Raji (cell line): ENCODE results near the gene SLC12A4.

Experiments used
- POLR2A ChIP-seq: IDR thresholded peaks from 2 replicates; pipeline ENCODE4 v1.6.1; 2011; ENCODE audit warnings: low read depth, low read length, control low read depth; ENCODE audit not compliant: insufficient read depth

Gene SLC12A4

DNA sequence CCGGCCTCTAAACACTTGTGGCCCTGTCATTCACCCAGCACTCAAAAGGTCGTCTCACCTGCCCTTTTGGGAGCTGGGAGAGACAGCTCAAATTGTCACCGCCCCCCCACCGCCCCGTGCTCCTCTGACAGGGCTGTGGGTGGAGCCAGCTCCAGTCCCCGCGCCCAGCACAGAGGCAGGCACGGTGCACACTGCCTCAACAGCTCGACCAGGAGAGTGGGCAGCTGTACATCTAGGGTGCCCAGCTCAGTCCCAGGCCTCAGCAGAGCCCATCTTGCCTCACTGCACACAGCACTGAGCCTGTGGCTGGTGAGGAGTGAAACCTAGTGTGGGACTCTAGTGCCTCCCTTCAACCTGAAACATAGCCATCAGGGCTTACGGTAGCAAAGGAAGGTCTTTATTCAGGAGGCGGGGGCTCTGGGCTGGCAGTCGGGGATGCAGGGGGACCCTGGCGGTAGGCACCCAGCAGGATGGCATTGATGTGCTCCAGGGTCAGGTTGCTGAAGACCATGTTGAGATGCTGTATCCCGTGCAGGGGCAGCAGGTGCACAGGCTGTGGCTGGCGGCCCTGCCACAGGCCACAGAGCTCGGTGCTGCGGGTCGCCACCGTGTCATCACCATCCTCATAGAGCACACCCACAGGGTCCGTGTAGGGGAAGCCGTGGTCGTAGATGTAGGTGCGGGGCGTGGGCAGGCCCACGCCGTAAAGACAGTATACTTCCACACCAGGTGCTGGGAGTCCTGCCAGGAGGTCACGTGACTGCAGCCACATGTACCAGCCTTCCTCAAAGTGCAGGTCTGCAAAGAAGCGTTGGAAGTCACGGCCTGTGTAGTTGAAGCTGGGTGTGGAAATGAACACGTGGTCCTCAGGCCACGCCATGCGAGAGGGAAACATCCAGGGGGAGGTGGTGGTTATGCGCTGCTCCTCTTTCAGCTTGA is 28.7 kb downstream of the SLC12A4 start:
- TF ChIP-seq POLR2A, result 0 out of 2 replicates have a peak, but pooled peaks have one; percentile 5

GRCh38 chr16:67936880-67937605 is 31.4 kb downstream of the SLC12A4 start:
- TF ChIP-seq POLR2A, result peak; percentile 15; the same call in 1 of the 2 replicates

GRCh38 chr16:67936124-67936879 is 32.1 kb downstream of the SLC12A4 start, which contains the start of gene PSMB10:
PSMB10 (minus strand) TSS chr16:67936850; CDS start chr16:67936749, 101 bp downstream.
- TF ChIP-seq POLR2A, result peak; percentile 71

DNA sequence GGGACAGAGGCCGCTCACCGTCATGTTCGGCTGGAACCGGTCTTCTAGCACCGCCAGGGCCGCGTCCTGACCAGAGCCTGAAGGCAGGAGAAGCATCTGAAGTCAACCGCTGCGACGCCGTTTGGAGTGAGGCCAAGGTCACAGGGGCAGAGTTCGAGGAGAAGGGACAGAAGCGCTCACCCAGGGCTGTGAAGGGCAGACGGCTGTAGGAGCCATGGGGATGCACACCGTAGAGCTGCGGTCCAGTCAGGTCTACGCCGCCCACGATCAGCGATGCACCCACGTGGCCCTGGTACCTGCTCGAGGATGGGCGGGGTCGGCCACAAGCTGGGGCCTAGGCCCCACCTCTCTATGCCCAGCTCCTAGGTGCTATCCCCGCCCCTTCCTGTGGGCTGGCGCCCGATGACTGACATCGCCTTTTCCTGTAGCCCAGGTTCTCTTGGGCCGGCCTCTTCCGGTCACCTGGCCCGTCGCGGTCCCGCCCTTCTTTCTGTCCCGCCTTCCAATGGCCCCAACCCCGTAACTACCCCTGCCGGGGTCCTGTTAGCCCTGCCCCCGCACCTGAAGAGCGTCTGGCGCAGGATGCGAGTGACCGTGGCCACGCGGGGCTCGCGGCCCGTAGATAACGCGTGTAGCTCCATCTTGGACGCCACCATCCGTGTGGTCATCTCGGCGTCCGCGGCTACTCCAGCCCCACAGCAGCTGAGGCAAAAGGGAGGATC is 32.9 kb downstream of the SLC12A4 start:
- peak; percentile 92 for TF ChIP-seq POLR2A

- TF ChIP-seq POLR2A, result no peak
These were observed 33.4 kb downstream of the SLC12A4 start for GRCh38 chr16:67935101-67935401.

- TF ChIP-seq POLR2A, result no peak
These were observed 33.9 kb downstream of the SLC12A4 start for GRCh38 chr16:67934306-67935100.

DNA sequence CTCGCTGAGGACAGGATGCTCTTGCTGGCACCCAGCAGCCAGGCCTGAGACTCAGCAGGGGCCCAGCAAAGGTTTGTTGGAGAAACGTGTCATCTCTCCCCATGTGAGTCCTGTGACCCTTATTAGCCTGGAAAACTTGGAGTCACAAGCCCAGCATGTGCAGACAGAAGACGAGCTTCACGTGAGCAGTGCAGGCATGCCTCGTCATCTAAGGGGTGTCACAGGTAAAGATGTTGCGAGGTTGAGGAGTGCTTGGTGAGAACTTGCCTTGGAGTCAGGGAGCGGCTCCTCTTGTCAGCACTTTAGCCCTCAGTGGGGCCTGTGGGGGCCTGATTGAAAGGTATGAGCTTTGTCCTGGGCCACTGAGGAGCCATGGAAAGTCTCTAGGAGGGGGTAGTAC is 34.6 kb downstream of the SLC12A4 start:
- TF ChIP-seq POLR2A, result no peak

DNA sequence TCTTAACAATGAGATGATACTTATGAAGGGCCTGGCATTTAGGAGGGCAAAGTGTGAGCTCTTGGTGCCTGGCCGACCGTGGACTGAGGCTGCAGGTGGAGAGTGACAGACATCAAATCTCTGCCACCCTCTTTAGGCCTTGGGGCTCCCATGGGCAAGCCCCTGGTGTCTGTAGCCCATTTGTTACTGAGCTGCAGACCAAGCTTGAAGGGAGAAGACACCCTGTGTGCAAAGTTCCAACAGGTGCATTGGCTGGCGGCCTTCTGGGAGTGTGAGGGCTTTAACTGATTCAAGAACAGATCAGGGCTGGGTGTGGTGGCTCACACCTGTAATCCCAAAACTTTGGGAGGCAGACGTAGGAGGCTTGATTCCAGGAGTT is 36.0 kb downstream of the SLC12A4 start:
- no peak for TF ChIP-seq POLR2A

DNA sequence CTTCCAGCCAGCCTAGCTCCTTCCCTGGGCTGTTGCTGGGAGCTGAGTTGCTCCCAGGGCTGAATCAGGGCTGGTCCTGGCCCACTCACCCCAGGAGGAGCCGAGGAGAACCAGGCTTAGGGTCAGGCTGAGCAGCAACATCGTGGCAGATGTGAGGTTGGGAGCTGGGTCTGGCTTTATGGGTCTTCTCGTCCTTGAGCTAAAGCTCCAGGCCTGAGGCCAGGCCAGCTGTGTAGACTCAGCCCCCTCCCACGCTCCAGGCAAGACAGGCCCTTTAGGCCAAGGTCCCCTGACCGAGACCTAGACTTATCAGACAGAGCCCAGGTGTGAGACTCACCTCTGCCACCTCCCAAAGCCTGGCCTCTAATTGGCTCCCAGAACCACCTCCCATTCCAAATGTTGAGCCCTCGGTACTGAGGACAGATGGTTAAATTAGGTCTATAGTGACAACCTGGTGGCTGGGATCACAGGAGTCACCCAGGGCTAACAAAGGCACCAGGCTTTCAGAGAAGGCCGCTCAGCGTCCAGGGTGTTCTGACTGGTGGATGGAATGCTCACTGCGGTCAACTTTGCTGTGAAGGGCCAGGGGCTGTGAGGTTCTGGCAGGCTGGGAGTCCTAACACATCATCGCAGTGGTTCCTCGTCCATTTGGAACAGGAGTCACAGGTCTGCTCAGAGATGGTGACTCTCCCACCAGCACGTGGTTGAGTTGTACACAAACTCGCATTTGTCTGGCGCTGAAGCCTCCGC is 36.5 kb downstream of the SLC12A4 start, which contains the start of gene CTRL:
Gene CTRL (minus strand): TSS at position 151 of the 750 bp plus-strand sequence. CDS start 10 bp downstream, at position 141.
- TF ChIP-seq POLR2A, result peak; percentile 31; the same call in 1 of the 2 replicates

DNA sequence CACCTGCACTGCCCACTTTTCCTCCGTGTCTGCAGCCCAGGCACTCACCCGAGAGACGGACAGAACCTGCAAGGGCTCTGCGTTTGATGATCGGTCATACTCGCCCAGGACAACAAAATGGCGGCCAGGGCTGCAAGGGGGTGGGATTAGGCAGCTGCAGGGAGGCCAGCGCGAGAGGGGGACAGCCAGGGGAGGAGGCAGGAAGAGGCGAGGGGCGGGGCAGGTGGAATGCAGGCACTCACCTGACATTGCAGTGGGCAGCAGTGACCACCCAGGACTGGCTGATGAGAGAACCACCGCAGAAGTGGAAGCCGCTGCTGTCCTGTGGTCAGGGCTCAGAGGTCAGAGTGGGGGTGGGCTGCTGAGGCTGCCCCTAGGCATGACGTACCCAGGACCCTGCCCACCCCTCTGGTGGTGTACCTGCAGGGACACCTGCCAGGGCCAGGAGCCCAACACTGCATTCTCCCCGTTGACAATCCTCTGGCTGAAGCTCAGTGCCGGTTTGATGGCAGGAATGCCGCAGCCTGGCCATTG is 37.7 kb downstream of the SLC12A4 start:
- no peak for TF ChIP-seq POLR2A

GRCh38 chr16:67930191-67930590 is 38.2 kb downstream of the SLC12A4 start:
- TF ChIP-seq POLR2A, result no peak

GRCh38 chr16:67928561-67929364 is 39.7 kb downstream of the SLC12A4 start:
- peak; percentile 34 for TF ChIP-seq POLR2A
